CD8-positive, alpha-beta memory T cell (primary cell): ENCODE results near the gene SLC41A3. TPM values are rescaled to one million over a fixed set of nuclear protein-coding genes. Genes with fewer than 3 reads are reported as not detected.

Experiments
- CTCF ChIA-PET: fragments of 350-600 bp; sonication (Branson Sonifier 250); formaldehyde crosslinking; loops from one replicate; lab custom pipeline; 2021; ENCODE audit warnings: antibody characterized with exemption; lab: Charles Lee
- POLR2A ChIA-PET: fragments of 350-600 bp; sonication (Branson Sonifier 250); formaldehyde crosslinking; loops from one replicate; lab custom pipeline; 2021; ENCODE audit warnings: antibody characterized with exemption; lab: Charles Lee
- DNase-seq, 5 donors: peaks; one replicate each; pipeline versions ENCODE4 v3.0.0 to v3.0.0-alpha.2; 2020 to 2022; ENCODE audit warnings: mixed read lengths in 1 of 5
- H3K27ac ChIP-seq: one replicate; pipeline ENCODE4 v1.7.0; 2013; ENCODE audit warnings: low read depth, mild to moderate bottlenecking, low read length, moderate library complexity
- H3K27me3 ChIP-seq: 2 replicates; pipeline ENCODE4 v1.7.0; 2013; ENCODE audit warnings: low read length, mild to moderate bottlenecking; ENCODE audit not compliant: insufficient read depth, poor library complexity, severe bottlenecking
- H3K36me3 ChIP-seq: 2 replicates; pipeline ENCODE4 v1.7.0; 2013; ENCODE audit warnings: mild to moderate bottlenecking, low read length, moderate library complexity; ENCODE audit not compliant: insufficient read depth
- H3K4me1 ChIP-seq: 2 replicates; pipeline ENCODE4 v1.7.0; 2013; ENCODE audit warnings: mild to moderate bottlenecking, low read length, moderate library complexity; ENCODE audit not compliant: insufficient read depth
- H3K4me3 ChIP-seq: 2 replicates; pipeline ENCODE4 v1.7.0; 2013; ENCODE audit warnings: mild to moderate bottlenecking, low read length
- H3K9me3 ChIP-seq: 2 replicates; pipeline ENCODE4 v1.7.0; 2013; ENCODE audit warnings: mild to moderate bottlenecking, low read length
- H3K27ac Mint-ChIP-seq, 8 donors: one replicate each; pipeline ENCODE4 v1.8.0; 2020 to 2021; ENCODE audit warnings: mixed read lengths in 8 of 8, mild to moderate bottlenecking in 6 of 8, inconsistent platforms in 3 of 8, moderate library complexity in 3 of 8
- H3K27me3 Mint-ChIP-seq, 2 donors: one replicate each; pipeline ENCODE4 v1.8.0; 2020 to 2021; ENCODE audit warnings: mixed read lengths in 2 of 2, mild to moderate bottlenecking in 1 of 2, moderate library complexity in 1 of 2
- H3K36me3 Mint-ChIP-seq, 3 donors: one replicate each; pipeline ENCODE4 v1.8.0; 2020 to 2021; ENCODE audit warnings: mixed read lengths in 3 of 3, inconsistent platforms in 1 of 3, mild to moderate bottlenecking in 1 of 3
- H3K4me1 Mint-ChIP-seq, 3 donors: one replicate each; pipeline ENCODE4 v1.8.0; 2020 to 2021; ENCODE audit warnings: mixed read lengths in 3 of 3, inconsistent platforms in 1 of 3, mild to moderate bottlenecking in 1 of 3
- H3K4me3 Mint-ChIP-seq, 7 donors: one replicate each; pipeline ENCODE4 v1.8.0; 2020 to 2021; ENCODE audit warnings: mixed read lengths in 7 of 7, mild to moderate bottlenecking in 6 of 7, moderate library complexity in 4 of 7, inconsistent platforms in 2 of 7
- H3K9me3 Mint-ChIP-seq, 5 donors: one replicate each; pipeline ENCODE4 v1.8.0; 2020 to 2022; ENCODE audit warnings: mixed read lengths in 5 of 5, mild to moderate bottlenecking in 3 of 5, moderate library complexity in 2 of 5, inconsistent platforms in 1 of 5
- polyA plus RNA-seq: library from polyadenylated mRNA; unstranded; fragments of 300-500 nt; fragmentation: Illumina TruSeq; gene quantifications from one replicate; pipeline ENCODE4 v1.2.3, GENCODE V29; 2021
- total RNA-seq, 2 experiments: library from RNA; stranded (reverse); gene quantifications; one replicate each; pipeline ENCODE4 v1.2.3, GENCODE V29; 2021

The SLC41A3 gene
- total RNA-seq = 10 to 100 TPM; 25.8 TPM
- 28.0 TPM for polyA plus RNA-seq

GRCh38 chr3:126083913-126084767 lies at the start of gene SLC41A3:
Gene SLC41A3, minus strand, starts transcription at chr3:126084124. Its CDS starts 15,905 bp downstream, at chr3:126068219.
- peak within 1 kb of the TSS; percentile 83 to 97 (median 91) for H3K4me3 Mint-ChIP-seq

GRCh38 chr3:126133606-126134005 lies 49.7 kb upstream of the SLC41A3 start:
- no peaks in the 10 kb centered on the region for H3K36me3 ChIP-seq
- H3K4me3 ChIP-seq = no peak overlapping the region
- CTCF ChIA-PET = interaction anchor here (1.0 to 2.1 kb wide), 7 partner anchors 8 to 319 kb away, joined by 3 to 5 read pairs (median 4); no protein-coding TSS in a partner anchor
- peak in 1 of 5 donors; percentile 19 for DNase-seq
- Mint-ChIP-seq H3K27me3 (peaks cover 10 to 29% of the 10 kb centered on the region in 2 donors), H3K9me3 (no peaks in the 10 kb centered on the region), H3K4me1 (no peaks in the 10 kb centered on the region), H3K36me3 (no peaks in the 10 kb centered on the region), H3K4me3 (no peak overlapping the region), H3K27ac (no peak overlapping the region)
- H3K9me3 ChIP-seq = no peaks in the 10 kb centered on the region
- no peaks in the 10 kb centered on the region for H3K4me1 ChIP-seq
- H3K27me3 ChIP-seq = peaks cover 11% of the 10 kb centered on the region
- H3K27ac ChIP-seq = no peak overlapping the region
- POLR2A ChIA-PET = no interaction called here

More at GRCh38 chr3:126083913-126084767, at the start of gene SLC41A3:
- peaks cover 17% of the 10 kb centered on the region for H3K4me1 ChIP-seq
- ChIA-PET CTCF (interaction anchor here (0.7 to 1.4 kb wide), 8 partner anchors 9 to 155 kb away, joined by 3 to 8 read pairs (median 3); no protein-coding TSS in a partner anchor), POLR2A (interaction anchor here (0.5 to 1.4 kb wide), 3 partner anchors 93 to 670 kb away, joined by 3 to 6 read pairs (median 3); no protein-coding TSS in a partner anchor)
- DNase-seq = peak; percentile 74 to 87 (median 81)
- H3K27ac ChIP-seq = peak within 1 kb of the TSS; percentile 80
- Mint-ChIP-seq H3K27me3 (no peaks in the 10 kb centered on the region), H3K36me3 (peaks cover 0 to 1% (median 0%) of the 10 kb centered on the region in 3 donors), H3K9me3 (no peaks in the 10 kb centered on the region), H3K27ac (peak within 1 kb of the TSS; percentile 78 to 96 (median 90)), H3K4me1 (peaks cover 16 to 42% (median 28%) of the 10 kb centered on the region in 3 donors)
- H3K36me3 ChIP-seq = no peaks in the 10 kb centered on the region
- peak within 1 kb of the TSS; percentile 48 for H3K4me3 ChIP-seq
- no peaks in the 10 kb centered on the region for H3K9me3 ChIP-seq
- no peaks in the 10 kb centered on the region for H3K27me3 ChIP-seq

- no peak overlapping the region for H3K4me3 ChIP-seq
- H3K4me1 ChIP-seq = no peaks in the 10 kb centered on the region
- no peaks in the 10 kb centered on the region for H3K36me3 ChIP-seq
- no peak overlapping the region for H3K27ac ChIP-seq
- no peak overlapping the region for H3K27ac Mint-ChIP-seq
- POLR2A ChIA-PET = no interaction called here
- H3K36me3 Mint-ChIP-seq = no peaks in the 10 kb centered on the region
- DNase-seq = peak in 1 of 5 donors; percentile 25
- H3K9me3 ChIP-seq = no peaks in the 10 kb centered on the region
- peaks cover 10 to 22% of the 10 kb centered on the region in 2 donors for H3K27me3 Mint-ChIP-seq
- H3K4me3 Mint-ChIP-seq = no peak overlapping the region
- H3K27me3 ChIP-seq = peaks cover 4% of the 10 kb centered on the region
- H3K9me3 Mint-ChIP-seq = no peaks in the 10 kb centered on the region
- CTCF ChIA-PET = interaction anchor here (1.0 to 2.1 kb wide), 3 partner anchors 14 to 19 kb away, joined by 3 to 5 read pairs (median 3); no protein-coding TSS in a partner anchor
- H3K4me1 Mint-ChIP-seq = no peaks in the 10 kb centered on the region
Measured at GRCh38 chr3:126132751-126133511, 49.0 kb upstream of the SLC41A3 start.

GRCh38 chr3:126131881-126132750 lies 48.2 kb upstream of the SLC41A3 start:
- H3K27me3 Mint-ChIP-seq = peaks cover 10 to 15% of the 10 kb centered on the region in 2 donors
- no peaks in the 10 kb centered on the region for H3K9me3 ChIP-seq
- CTCF ChIA-PET = no interaction called here
- no peaks in the 10 kb centered on the region for H3K27me3 ChIP-seq
- no peaks in the 10 kb centered on the region for H3K36me3 ChIP-seq
- DNase-seq = peak in 1 of 5 donors; percentile 38
- no peak overlapping the region for H3K27ac ChIP-seq
- H3K36me3 Mint-ChIP-seq = no peaks in the 10 kb centered on the region
- H3K4me1 ChIP-seq = no peaks in the 10 kb centered on the region
- H3K27ac Mint-ChIP-seq = peak overlapping the region in 2 of 8 donors; percentile 15 to 62
- no peaks in the 10 kb centered on the region for H3K4me1 Mint-ChIP-seq
- POLR2A ChIA-PET = no interaction called here
- H3K9me3 Mint-ChIP-seq = no peaks in the 10 kb centered on the region
- no peak overlapping the region for H3K4me3 ChIP-seq
- H3K4me3 Mint-ChIP-seq = no peak overlapping the region

- Mint-ChIP-seq H3K9me3 (no peaks in the 10 kb centered on the region), H3K27me3 (peaks cover 10 to 13% of the 10 kb centered on the region in 2 donors), H3K27ac (no peak overlapping the region), H3K4me1 (no peaks in the 10 kb centered on the region), H3K36me3 (no peaks in the 10 kb centered on the region), H3K4me3 (no peak overlapping the region)
- ChIA-PET CTCF (interaction anchor here (1.0 kb wide), 1 partner anchor 9 kb away, joined by 3 read pairs; no protein-coding TSS in a partner anchor), POLR2A (no interaction called here)
- DNase-seq = peak in 1 of 5 donors; percentile 39
- Histone ChIP-seq H3K36me3 (no peaks in the 10 kb centered on the region), H3K4me1 (no peaks in the 10 kb centered on the region), H3K27me3 (no peaks in the 10 kb centered on the region), H3K4me3 (no peak overlapping the region), H3K9me3 (no peaks in the 10 kb centered on the region), H3K27ac (no peak overlapping the region)
Measured at GRCh38 chr3:126130981-126131745, 47.2 kb upstream of the SLC41A3 start.

GRCh38 chr3:126130081-126130855 lies 46.3 kb upstream of the SLC41A3 start:
- H3K9me3 Mint-ChIP-seq = no peaks in the 10 kb centered on the region
- ChIA-PET POLR2A (no interaction called here), CTCF (interaction anchor here (1.0 kb wide), 1 partner anchor 10 kb away, joined by 3 read pairs; no protein-coding TSS in a partner anchor)
- H3K4me1 Mint-ChIP-seq = no peaks in the 10 kb centered on the region
- H3K9me3 ChIP-seq = no peaks in the 10 kb centered on the region
- no peak overlapping the region for H3K4me3 ChIP-seq
- peaks cover 6 to 8% of the 10 kb centered on the region in 2 donors for H3K27me3 Mint-ChIP-seq
- H3K36me3 ChIP-seq = no peaks in the 10 kb centered on the region
- H3K27ac Mint-ChIP-seq = no peak overlapping the region
- H3K4me1 ChIP-seq = no peaks in the 10 kb centered on the region
- H3K27me3 ChIP-seq = no peaks in the 10 kb centered on the region
- no peak overlapping the region for H3K27ac ChIP-seq
- H3K4me3 Mint-ChIP-seq = no peak overlapping the region
- no peaks in the 10 kb centered on the region for H3K36me3 Mint-ChIP-seq
- DNase-seq = peak in 1 of 5 donors; percentile 39
